Mammary epithelial cell (primary cell): ENCODE measurements around the gene METTL5.

Experiments used
- EZH2 ChIP-seq: IDR thresholded peaks from 2 replicates; pipeline ENCODE4 v1.6.1; 2012; ENCODE audit warnings: low read length, inconsistent platforms, borderline replicate concordance
- TF ChIP-seq, protein P1 (sequence below), 2 donors: IDR thresholded peaks in 1 of 2; conservative IDR thresholded peaks in 1 of 2; 2 replicates each; pipeline ENCODE4 v1.5.1; 2011 to 2012; ENCODE audit warnings: inconsistent platforms in 2 of 2, low read length in 2 of 2, mild to moderate bottlenecking in 2 of 2, control low read depth in 1 of 2, low read depth in 1 of 2; ENCODE audit not compliant: insufficient read depth in 1 of 2; ENCODE audit errors: extremely low read depth in 1 of 2

GRCh38 chr2:169798718-169799592, 25.8 kb downstream of the METTL5 start, which contains the start of gene SSB:
- TF ChIP-seq EZH2: no peak
- TF ChIP-seq, protein P1, sequence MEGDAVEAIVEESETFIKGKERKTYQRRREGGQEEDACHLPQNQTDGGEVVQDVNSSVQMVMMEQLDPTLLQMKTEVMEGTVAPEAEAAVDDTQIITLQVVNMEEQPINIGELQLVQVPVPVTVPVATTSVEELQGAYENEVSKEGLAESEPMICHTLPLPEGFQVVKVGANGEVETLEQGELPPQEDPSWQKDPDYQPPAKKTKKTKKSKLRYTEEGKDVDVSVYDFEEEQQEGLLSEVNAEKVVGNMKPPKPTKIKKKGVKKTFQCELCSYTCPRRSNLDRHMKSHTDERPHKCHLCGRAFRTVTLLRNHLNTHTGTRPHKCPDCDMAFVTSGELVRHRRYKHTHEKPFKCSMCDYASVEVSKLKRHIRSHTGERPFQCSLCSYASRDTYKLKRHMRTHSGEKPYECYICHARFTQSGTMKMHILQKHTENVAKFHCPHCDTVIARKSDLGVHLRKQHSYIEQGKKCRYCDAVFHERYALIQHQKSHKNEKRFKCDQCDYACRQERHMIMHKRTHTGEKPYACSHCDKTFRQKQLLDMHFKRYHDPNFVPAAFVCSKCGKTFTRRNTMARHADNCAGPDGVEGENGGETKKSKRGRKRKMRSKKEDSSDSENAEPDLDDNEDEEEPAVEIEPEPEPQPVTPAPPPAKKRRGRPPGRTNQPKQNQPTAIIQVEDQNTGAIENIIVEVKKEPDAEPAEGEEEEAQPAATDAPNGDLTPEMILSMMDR (conservative IDR thresholded peaks at IDR 0.05 in 1 of 2, IDR thresholded peaks at IDR 0.05 in 1 of 2; ENCODE audit: extremely low read depth in 1 of 2, insufficient read depth in 1 of 2, low read depth in 1 of 2, low read length in 2 of 2): no peak
